ENCODE results near the gene RGS12.
"Not testable (repeated sequence)": the region's sequence is repeated elsewhere in the genome, so short reads cannot be mapped to it uniquely, and the experiment has no call there.

The RGS12 gene

GRCh38 chr4:3297066-3297859 lies 4.4 kb downstream of the RGS12 start:
- no peak for DNase-seq

GRCh38 chr4:3299122-3299975 lies 6.5 kb downstream of the RGS12 start:
- DNase-seq = no peak

DNA sequence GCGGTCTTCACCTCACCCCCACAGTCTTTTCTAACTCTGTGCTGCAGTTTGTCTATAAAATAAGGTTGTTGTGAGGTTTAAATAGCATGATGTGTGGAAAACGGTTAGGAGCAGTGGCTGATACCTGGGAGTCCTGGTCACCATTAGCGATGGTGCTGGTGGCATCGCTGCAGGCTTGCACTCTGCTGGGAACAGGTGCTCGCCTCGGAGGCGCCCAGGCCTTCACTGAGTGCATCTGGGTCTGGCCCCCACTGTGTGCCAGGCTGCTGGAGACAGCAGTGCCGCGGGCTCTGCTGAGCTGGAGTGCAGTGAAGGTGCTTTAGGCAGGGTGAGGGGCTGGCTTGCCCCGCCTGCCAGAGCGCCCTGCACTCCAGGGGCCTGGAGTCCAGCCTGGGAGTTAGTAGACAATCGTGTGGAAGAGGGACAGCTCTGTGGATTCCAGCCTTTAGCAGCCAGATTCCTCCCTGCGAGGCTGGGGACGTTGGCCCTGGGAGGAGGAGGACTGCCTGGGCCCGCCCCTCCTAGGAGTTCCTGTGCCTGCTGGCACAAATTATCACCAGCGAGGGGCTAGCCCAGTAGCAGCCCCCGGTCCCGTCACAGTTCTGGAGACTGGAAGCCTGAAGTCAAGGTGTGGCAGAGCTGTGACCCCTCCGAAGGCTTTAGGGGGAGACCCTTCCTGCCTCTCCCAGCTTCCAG lies 7.3 kb downstream of the RGS12 start:
- no peak for DNase-seq

DNA sequence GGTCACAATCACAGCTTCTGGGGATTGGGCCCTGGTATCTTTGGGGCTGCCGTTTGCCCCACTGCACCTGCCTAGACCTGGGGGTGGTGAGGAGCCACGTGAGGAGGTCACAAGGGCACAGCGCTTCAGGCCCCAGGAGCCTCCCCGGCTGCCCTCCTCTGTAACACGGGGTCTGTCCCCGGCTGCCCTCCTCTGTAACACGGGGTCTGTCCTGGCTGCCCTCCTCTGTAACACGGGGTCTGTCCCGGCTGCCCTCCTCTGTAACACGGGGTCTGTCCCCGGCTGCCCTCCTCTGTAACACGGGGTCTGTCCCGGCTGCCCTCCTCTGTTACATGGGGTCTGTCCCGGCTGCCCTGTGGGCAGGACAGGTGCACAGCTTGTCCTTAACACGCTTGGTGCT lies 8.1 kb downstream of the RGS12 start:
- DNase-seq = not testable (repeated sequence)

GRCh38 chr4:3301450-3302172 lies 8.8 kb downstream of the RGS12 start:
- no peak for DNase-seq

DNA sequence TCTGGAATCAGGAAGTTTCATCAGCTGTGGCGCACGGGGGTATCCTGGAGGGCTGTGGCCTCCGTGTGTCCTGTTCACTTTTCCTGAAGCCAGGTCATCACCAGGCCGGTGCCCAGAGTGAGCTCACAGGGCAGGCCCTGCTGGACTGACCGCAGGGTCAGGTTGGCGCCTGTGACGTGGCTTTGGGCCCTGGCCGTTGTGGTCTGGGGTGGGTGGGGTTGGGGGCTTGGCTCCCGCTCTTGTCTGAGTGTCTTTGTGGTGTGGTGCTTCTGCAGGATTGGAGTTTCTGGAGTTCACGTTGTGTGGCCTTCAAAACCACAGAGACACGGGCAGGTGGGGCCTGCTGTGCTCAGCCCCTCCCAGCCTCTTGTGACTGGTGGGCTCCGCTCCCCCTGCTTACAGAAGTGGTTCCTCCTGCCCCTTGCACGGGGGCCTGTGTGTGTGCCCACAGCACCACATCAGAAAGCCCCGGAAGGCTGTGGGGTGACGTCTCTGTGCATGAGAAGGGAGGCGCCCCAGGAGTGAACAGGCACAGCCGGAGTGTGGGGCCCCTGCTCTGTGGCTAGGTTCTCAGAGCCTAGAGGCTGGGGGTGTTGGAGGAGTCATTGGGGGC lies 9.5 kb downstream of the RGS12 start:
- peak; percentile 78 for DNase-seq

- no peak for DNase-seq
These were observed 10.2 kb downstream of the RGS12 start for GRCh38 chr4:3302786-3303564.

DNA sequence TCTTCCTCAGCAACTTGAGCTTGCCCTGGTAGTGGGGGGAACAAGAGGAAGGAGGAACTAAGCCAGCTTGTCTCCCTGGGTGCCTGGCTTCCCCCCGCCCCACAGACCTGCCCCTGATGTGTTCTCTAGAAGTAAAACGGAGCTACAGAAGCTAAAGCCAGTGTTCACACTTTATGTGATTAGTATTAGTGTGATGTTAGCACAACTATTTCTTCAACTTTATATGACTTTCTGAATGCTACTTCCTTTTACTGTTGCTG lies 10.7 kb downstream of the RGS12 start:
- no peak for DNase-seq

DNA sequence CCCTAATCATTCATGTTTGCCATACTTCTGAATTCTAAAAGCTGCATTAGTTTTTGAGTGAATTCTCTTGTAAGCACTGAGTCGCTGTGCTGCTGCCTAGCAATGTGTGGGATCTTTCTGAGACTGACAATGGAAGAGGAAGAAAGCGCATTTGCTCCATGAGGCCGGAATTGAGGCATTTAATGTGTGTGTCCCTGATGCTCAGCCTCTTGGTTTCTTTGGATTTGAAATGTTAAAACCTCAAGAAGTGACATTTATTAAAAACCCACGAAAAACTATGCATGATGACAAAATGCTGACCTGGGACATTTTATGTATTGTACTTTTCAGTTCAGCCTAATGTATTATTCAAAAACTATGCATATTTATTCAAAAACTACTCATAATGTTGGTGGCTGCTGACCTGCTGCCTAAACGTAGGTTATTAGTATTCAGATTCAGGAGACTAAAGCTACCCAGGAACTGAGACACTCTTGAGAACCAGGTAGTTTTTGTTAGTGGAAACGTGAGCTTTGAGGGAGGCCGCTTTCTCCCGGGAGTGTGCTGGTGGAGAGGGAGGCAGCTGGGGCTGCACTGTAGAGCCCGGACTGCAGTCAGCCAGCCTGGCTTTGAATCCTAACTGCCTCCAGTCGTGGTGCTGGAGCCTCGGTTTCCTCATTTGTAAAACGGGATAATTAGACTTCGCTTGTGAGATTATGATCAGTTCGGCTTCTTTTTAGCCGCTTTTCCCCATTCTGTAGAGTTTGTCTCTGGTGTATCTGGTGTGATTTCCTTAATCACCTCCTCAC lies 11.3 kb downstream of the RGS12 start:
- no peak for DNase-seq

GRCh38 chr4:3304831-3305609 lies 12.2 kb downstream of the RGS12 start:
- DNase-seq = no peak

- DNase-seq = no peak
These were observed 13.0 kb downstream of the RGS12 start for GRCh38 chr4:3305610-3306371.

DNA sequence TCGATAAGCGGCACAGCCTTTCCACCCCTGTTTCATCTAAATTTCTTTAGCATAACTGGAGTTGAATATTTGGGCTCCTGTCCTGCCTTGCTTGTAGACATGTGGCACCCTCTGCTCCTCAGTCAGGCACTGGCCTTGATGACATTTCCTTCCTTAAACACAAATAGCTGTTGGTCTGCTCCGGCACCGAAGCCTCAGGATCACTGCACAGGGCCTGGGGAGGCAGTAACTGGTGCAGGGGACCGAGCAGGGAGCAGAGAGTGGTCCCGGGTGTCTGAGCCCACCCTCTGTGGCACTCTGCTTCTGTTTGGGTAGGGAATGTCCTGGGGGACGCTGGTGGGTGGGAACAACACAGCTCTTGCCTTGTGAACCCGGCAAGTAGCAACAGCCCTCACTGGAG lies 13.6 kb downstream of the RGS12 start:
- no peak for DNase-seq

- DNase-seq = no peak
These were observed 14.2 kb downstream of the RGS12 start for GRCh38 chr4:3307060-3307459.

GRCh38 chr4:3307486-3307885 lies 14.7 kb downstream of the RGS12 start:
- no peak for DNase-seq

DNA sequence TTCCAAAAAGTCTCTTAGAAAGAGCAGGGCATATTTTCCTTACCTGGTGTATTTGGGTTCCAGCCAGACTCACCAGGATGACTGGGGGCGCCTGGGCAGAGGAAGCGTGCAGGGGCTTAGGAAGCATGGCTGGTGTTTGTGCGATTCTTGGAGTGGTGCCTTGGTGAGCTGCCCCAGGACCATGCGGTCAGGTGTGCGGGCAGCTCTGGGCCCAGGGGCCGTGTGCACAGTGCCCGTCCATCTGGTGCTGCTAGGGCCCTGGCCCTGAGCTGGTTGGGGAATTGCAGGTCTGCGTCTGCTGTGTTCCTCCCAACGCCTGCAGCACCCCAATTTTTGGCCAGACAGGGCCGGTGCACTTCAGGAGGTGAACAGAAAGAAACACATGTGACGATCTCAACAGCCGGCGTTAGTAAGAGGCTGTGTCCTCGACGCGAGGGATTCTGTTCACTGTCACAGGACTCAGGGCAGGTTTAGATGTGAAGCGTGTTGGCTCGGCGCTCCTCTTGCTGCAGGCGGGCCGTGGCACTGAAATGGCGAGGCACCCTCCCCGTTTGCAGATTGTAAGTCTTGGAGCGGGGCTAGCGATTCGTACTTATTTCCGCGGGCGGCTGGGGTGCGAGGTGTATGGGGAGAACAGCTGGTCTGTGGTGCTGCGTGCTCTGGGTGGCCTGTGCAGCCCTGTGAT lies 15.2 kb downstream of the RGS12 start:
- no peak for DNase-seq

GRCh38 chr4:3308691-3309090 lies 15.9 kb downstream of the RGS12 start:
- DNase-seq = no peak

GRCh38 chr4:3310301-3311094 lies 17.7 kb downstream of the RGS12 start:
- DNase-seq = no peak

DNA sequence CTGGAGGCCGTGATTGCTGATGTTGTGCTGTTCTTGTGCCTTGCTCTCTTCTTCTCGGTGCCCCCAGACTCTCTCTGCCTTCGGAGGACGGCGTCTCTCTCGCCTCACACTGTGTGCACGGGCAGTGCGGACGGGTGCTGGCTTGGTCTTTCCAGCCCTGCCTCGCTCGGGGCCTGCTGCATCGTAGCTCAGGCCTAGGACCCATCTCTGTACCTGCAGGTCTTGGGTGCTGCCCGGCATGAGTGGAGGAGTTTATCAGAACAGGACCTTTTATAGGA lies 18.2 kb downstream of the RGS12 start:
- no peak for DNase-seq

All from stimulated activated CD4-positive, alpha-beta T cell treated with anti-CD3 and anti-CD28 coated beads, Interleukin-1b, Interleukin-23, amount 100 ng/mL, for 48 hours (primary cell).